Activated CD8-positive, alpha-beta T cell treated with anti-CD3 and anti-CD28 coated beads for 36 hours (primary cell): ENCODE data around the gene MRPL20. TPM values are rescaled to one million over a fixed set of nuclear protein-coding genes. Genes with fewer than 3 reads are reported as not detected.

Source experiments
- ATAC-seq: fragments of 200-7000 bp; cut with Tn5 transposase; one replicate; pipeline ENCODE4 v1.10.0; 2021; ENCODE audit warnings: mild to moderate bottlenecking, moderate library complexity
- CTCF ChIA-PET: fragments of 350-600 bp; sonication (Branson Sonifier 250); formaldehyde crosslinking; loops from one replicate; lab custom pipeline; 2021; ENCODE audit warnings: antibody characterized with exemption; lab: Charles Lee
- POLR2A ChIA-PET: fragments of 350-600 bp; sonication (Branson Sonifier 250); formaldehyde crosslinking; loops from one replicate; lab custom pipeline; 2021; ENCODE audit warnings: antibody characterized with exemption; lab: Charles Lee
- DNase-seq: peaks from one replicate; pipeline ENCODE4 v3.0.0-alpha.2; 2020
- H3K27ac Mint-ChIP-seq: one replicate; pipeline ENCODE4 v1.8.0; 2021; ENCODE audit warnings: mild to moderate bottlenecking, mixed read lengths
- H3K27me3 Mint-ChIP-seq: one replicate; pipeline ENCODE4 v1.8.0; 2021; ENCODE audit warnings: mixed read lengths
- H3K36me3 Mint-ChIP-seq: one replicate; pipeline ENCODE4 v1.8.0; 2021; ENCODE audit warnings: low read depth, mixed read lengths
- H3K4me1 Mint-ChIP-seq: one replicate; pipeline ENCODE4 v1.8.0; 2021; ENCODE audit warnings: low read depth, mixed read lengths
- H3K4me3 Mint-ChIP-seq: one replicate; pipeline ENCODE4 v1.8.0; 2021; ENCODE audit warnings: mild to moderate bottlenecking, moderate library complexity, mixed read lengths
- H3K9me3 Mint-ChIP-seq: one replicate; pipeline ENCODE4 v1.8.0; 2021; ENCODE audit warnings: mixed read lengths
- CTCF ChIP-seq: fragments of 200-600 bp; IDR thresholded peaks from one replicate; pipeline ENCODE4 v1.8.0; 2022; ENCODE audit warnings: antibody characterized with exemption, mild to moderate bottlenecking
- intact Hi-C: fragments of 100-400 bp; cut with micrococcal nuclease; formaldehyde crosslinking; loops from one replicate; pipeline ENCODE4 v1.10.0; 2022
- total RNA-seq, 2 experiments: library from RNA; stranded (reverse); gene quantifications; one replicate each; pipeline ENCODE4 v1.2.3, GENCODE V29; 2021

Gene MRPL20
- total RNA-seq, 2 experiments from 2014 or later: 127 to 129 TPM

GRCh38 chr1:1421147-1421906 is 14.2 kb upstream of the MRPL20 start, which contains the start of gene ANKRD65:
ANKRD65 (minus strand) TSS chr1:1421276; CDS start chr1:1421005, 271 bp downstream.
- POLR2A ChIA-PET: interaction anchor here (2.5 kb wide), 1 partner anchor 14 kb away, joined by 10 read pairs; the partner anchor contains the start of gene MRPL20
- peaks cover 18% of the 10 kb centered on the region for H3K4me1 Mint-ChIP-seq
- intact Hi-C loops: no loop called here
- ATAC-seq (no peak), DNase-seq (no peak)
- H3K27me3 Mint-ChIP-seq: peaks cover 19% of the 10 kb centered on the region
- no peaks in the 10 kb centered on the region for H3K9me3 Mint-ChIP-seq
- TF ChIP-seq CTCF: no peak
- no peak within 1 kb of the TSS for H3K27ac Mint-ChIP-seq
- H3K4me3 Mint-ChIP-seq: no peak within 1 kb of the TSS
- CTCF ChIA-PET: interaction anchor here (2.2 kb wide), 1 partner anchor 19 kb away, joined by 8 read pairs; no protein-coding TSS in a partner anchor
- H3K36me3 Mint-ChIP-seq: no peaks in the 10 kb centered on the region

- no peak for TF ChIP-seq CTCF
- Mint-ChIP-seq H3K36me3 (no peaks in the 10 kb centered on the region), H3K4me3 (no peak overlapping the region), H3K27me3 (peaks cover 14% of the 10 kb centered on the region), H3K27ac (no peak overlapping the region), H3K9me3 (no peaks in the 10 kb centered on the region), H3K4me1 (peaks cover 17% of the 10 kb centered on the region)
- no peak for DNase-seq
- CTCF ChIA-PET: no interaction called here
- intact Hi-C loops: no loop called here
- no peak for ATAC-seq
- POLR2A ChIA-PET: interaction anchor here (2.5 kb wide), 1 partner anchor 13 kb away, joined by 10 read pairs; the partner anchor contains the start of gene MRPL20
Measured at GRCh38 chr1:1420654-1421141, 13.6 kb upstream of the MRPL20 start.

- ChIA-PET POLR2A (interaction anchor here (2.5 kb wide), 1 partner anchor 12 kb away, joined by 10 read pairs; the partner anchor contains the start of gene MRPL20), CTCF (no interaction called here)
- H3K4me3 Mint-ChIP-seq: no peak overlapping the region
- H3K4me1 Mint-ChIP-seq: peaks cover 17% of the 10 kb centered on the region
- no peak for TF ChIP-seq CTCF
- peaks cover 13% of the 10 kb centered on the region for H3K27me3 Mint-ChIP-seq
- no peak overlapping the region for H3K27ac Mint-ChIP-seq
- intact Hi-C loops: no loop called here
- no peaks in the 10 kb centered on the region for H3K36me3 Mint-ChIP-seq
- H3K9me3 Mint-ChIP-seq: no peaks in the 10 kb centered on the region
- ATAC-seq: peak; percentile 56
- no peak for DNase-seq
Measured at GRCh38 chr1:1419813-1420653, 12.9 kb upstream of the MRPL20 start.

- no peak for ATAC-seq
- ChIA-PET CTCF (no interaction called here), POLR2A (interaction anchor here (1.4 to 2.5 kb wide), 2 partner anchors 12 kb away, joined by 6 to 10 read pairs; partner anchors contain the start of gene MRPL20)
- DNase-seq: no peak
- no peaks in the 10 kb centered on the region for H3K36me3 Mint-ChIP-seq
- H3K27ac Mint-ChIP-seq: no peak overlapping the region
- no peaks in the 10 kb centered on the region for H3K9me3 Mint-ChIP-seq
- no peak for TF ChIP-seq CTCF
- peaks cover 17% of the 10 kb centered on the region for H3K4me1 Mint-ChIP-seq
- H3K4me3 Mint-ChIP-seq: no peak overlapping the region
- H3K27me3 Mint-ChIP-seq: peaks cover 11% of the 10 kb centered on the region
- intact Hi-C loops: no loop called here
Measured at GRCh38 chr1:1419363-1419812, 12.3 kb upstream of the MRPL20 start.
